Activated CD4-positive, alpha-beta memory T cell treated with anti-CD3 and anti-CD28 coated beads for 36 hours (primary cell): ENCODE results near the gene HSD17B12. TPM values are rescaled to one million over a fixed set of nuclear protein-coding genes. Genes with fewer than 3 reads are reported as not detected.
A peak's percentile ranks its signal among the peaks of the same experiment; 100 is the strongest.

Source experiments
- CTCF ChIA-PET: fragments of 350-600 bp; sonication (Branson Sonifier 250); formaldehyde crosslinking; loops from one replicate; lab custom pipeline; 2021; ENCODE audit warnings: antibody characterized with exemption, inconsistent platforms; lab: Charles Lee
- POLR2A ChIA-PET: fragments of 350-600 bp; sonication (Branson Sonifier 250); formaldehyde crosslinking; loops from one replicate; lab custom pipeline; 2021; ENCODE audit warnings: antibody characterized with exemption; lab: Charles Lee
- DNase-seq: peaks from one replicate; pipeline ENCODE4 v3.0.0-alpha.2; 2020
- H3K27ac Mint-ChIP-seq: one replicate; pipeline ENCODE4 v1.8.0; 2021; ENCODE audit warnings: mixed read lengths
- H3K27me3 Mint-ChIP-seq: one replicate; pipeline ENCODE4 v1.8.0; 2021; ENCODE audit warnings: mixed read lengths
- H3K36me3 Mint-ChIP-seq: one replicate; pipeline ENCODE4 v1.8.0; 2021; ENCODE audit warnings: mixed read lengths
- H3K4me1 Mint-ChIP-seq: one replicate; pipeline ENCODE4 v1.8.0; 2021; ENCODE audit warnings: low read depth, mixed read lengths
- H3K4me3 Mint-ChIP-seq: one replicate; pipeline ENCODE4 v1.8.0; 2021; ENCODE audit warnings: mild to moderate bottlenecking, mixed read lengths
- H3K9me3 Mint-ChIP-seq: one replicate; pipeline ENCODE4 v1.8.0; 2021; ENCODE audit warnings: mixed read lengths
- intact Hi-C: fragments of 100-400 bp; cut with micrococcal nuclease; formaldehyde crosslinking; loops from one replicate; pipeline ENCODE4 v1.15.1; 2023
- total RNA-seq, 2 experiments: library from RNA; stranded (reverse); gene quantifications; one replicate each; pipeline ENCODE4 v1.2.3, GENCODE V29; 2021

Gene HSD17B12
- total RNA-seq, 2 experiments from 2014 or later = 32.8 to 35.3 TPM

- intact Hi-C loops = no loop called here
- CTCF ChIA-PET = interaction anchor here (0.7 to 4.3 kb wide), 3 partner anchors 29 to 69 kb away, joined by 3 to 105 read pairs (median 3); no protein-coding TSS in a partner anchor
Observed at GRCh38 chr11:43823316-43823715, 142.8 kb downstream of the HSD17B12 start.

GRCh38 chr11:43823851-43824250, 143.3 kb downstream of the HSD17B12 start:
- Mint-ChIP-seq H3K36me3 (peaks cover 23% of the 10 kb centered on the region), H3K4me1 (no peaks in the 10 kb centered on the region), H3K27ac (no peak overlapping the region), H3K9me3 (no peaks in the 10 kb centered on the region), H3K27me3 (no peaks in the 10 kb centered on the region), H3K4me3 (no peak overlapping the region)
- POLR2A ChIA-PET = no interaction called here
- no peak for DNase-seq
- intact Hi-C loops = no loop called here
- CTCF ChIA-PET = interaction anchor here (0.9 to 4.3 kb wide), 2 partner anchors 29 to 70 kb away, joined by 3 to 105 read pairs; no protein-coding TSS in a partner anchor

More at GRCh38 chr11:43823316-43823715, 142.8 kb downstream of the HSD17B12 start:
- Mint-ChIP-seq H3K4me1 (no peaks in the 10 kb centered on the region), H3K4me3 (no peak overlapping the region), H3K27me3 (no peaks in the 10 kb centered on the region), H3K36me3 (peaks cover 23% of the 10 kb centered on the region), H3K27ac (no peak overlapping the region), H3K9me3 (no peaks in the 10 kb centered on the region)
- POLR2A ChIA-PET = no interaction called here
- no peak for DNase-seq

- peaks cover 16% of the 10 kb centered on the region for H3K36me3 Mint-ChIP-seq
- ChIA-PET POLR2A (no interaction called here), CTCF (interaction anchor here (0.6 to 4.3 kb wide), 20 partner anchors 9 to 260 kb away, joined by 3 to 105 read pairs (median 4); no protein-coding TSS in a partner anchor)
- no peak overlapping the region for H3K4me3 Mint-ChIP-seq
- peaks cover 2% of the 10 kb centered on the region for H3K4me1 Mint-ChIP-seq
- intact Hi-C loops = loop anchor here (1.0 kb wide), 1 partner anchor 27 kb away; no protein-coding TSS in a partner anchor
- H3K9me3 Mint-ChIP-seq = no peaks in the 10 kb centered on the region
- no peak for DNase-seq
- H3K27ac Mint-ChIP-seq = no peak overlapping the region
- H3K27me3 Mint-ChIP-seq = no peaks in the 10 kb centered on the region
Observed at GRCh38 chr11:43825217-43825816, 144.8 kb downstream of the HSD17B12 start.

GRCh38 chr11:43830928-43831440, 150.4 kb downstream of the HSD17B12 start:
- Mint-ChIP-seq H3K27ac (peak overlapping the region; percentile 52), H3K36me3 (peaks cover 9% of the 10 kb centered on the region), H3K4me3 (no peak overlapping the region), H3K27me3 (no peaks in the 10 kb centered on the region), H3K9me3 (no peaks in the 10 kb centered on the region), H3K4me1 (peaks cover 18% of the 10 kb centered on the region)
- DNase-seq = peak; percentile 74
- CTCF ChIA-PET = interaction anchor here (0.7 to 5.2 kb wide), 3 partner anchors 11 to 601 kb away, joined by 3 to 33 read pairs (median 3); no protein-coding TSS in a partner anchor
- intact Hi-C loops = loop anchor here (1.0 to 5.0 kb wide), 6 partner anchors 22 to 254 kb away; partner anchors contain the start of genes ALKBH3 and HSD17B12
- POLR2A ChIA-PET = interaction anchor here (0.9 to 1.0 kb wide), 3 partner anchors 38 to 151 kb away, joined by 3 to 6 read pairs (median 6); no protein-coding TSS in a partner anchor

- Mint-ChIP-seq H3K4me1 (peaks cover 18% of the 10 kb centered on the region), H3K27ac (no peak overlapping the region), H3K9me3 (no peaks in the 10 kb centered on the region), H3K27me3 (no peaks in the 10 kb centered on the region), H3K36me3 (peaks cover 11% of the 10 kb centered on the region), H3K4me3 (no peak overlapping the region)
- no peak for DNase-seq
- intact Hi-C loops = loop anchor here (5.0 kb wide), 2 partner anchors 50 to 255 kb away; partner anchors contain the start of gene ALKBH3
- POLR2A ChIA-PET = interaction anchor here (1.3 kb wide), 1 partner anchor 152 kb away, joined by 5 read pairs; the partner anchor contains the start of gene HSD17B12
- CTCF ChIA-PET = interaction anchor here (5.2 kb wide), 1 partner anchor 19 kb away, joined by 33 read pairs; no protein-coding TSS in a partner anchor
Observed at GRCh38 chr11:43832536-43832935, 152.0 kb downstream of the HSD17B12 start.

GRCh38 chr11:43833657-43834073, 153.1 kb downstream of the HSD17B12 start:
- ChIA-PET CTCF (interaction anchor here (0.7 to 5.2 kb wide), 3 partner anchors 18 to 261 kb away, joined by 3 to 33 read pairs (median 3); no protein-coding TSS in a partner anchor), POLR2A (interaction anchor here (1.3 kb wide), 1 partner anchor 153 kb away, joined by 5 read pairs; the partner anchor contains the start of gene HSD17B12)
- Mint-ChIP-seq H3K4me1 (peaks cover 18% of the 10 kb centered on the region), H3K9me3 (no peaks in the 10 kb centered on the region), H3K36me3 (peaks cover 13% of the 10 kb centered on the region), H3K27me3 (no peaks in the 10 kb centered on the region), H3K4me3 (no peak overlapping the region), H3K27ac (no peak overlapping the region)
- intact Hi-C loops = loop anchor here (5.0 kb wide), 2 partner anchors 49 to 256 kb away; partner anchors contain the start of gene ALKBH3
- no peak for DNase-seq

GRCh38 chr11:43834286-43834685, 153.7 kb downstream of the HSD17B12 start:
- intact Hi-C loops = loop anchor here (5.0 kb wide), 2 partner anchors 48 to 257 kb away; partner anchors contain the start of gene ALKBH3
- ChIA-PET POLR2A (no interaction called here), CTCF (interaction anchor here (0.7 to 1.0 kb wide), 2 partner anchors 56 to 260 kb away, joined by 3 read pairs; no protein-coding TSS in a partner anchor)
- Mint-ChIP-seq H3K36me3 (peaks cover 17% of the 10 kb centered on the region), H3K4me1 (peaks cover 18% of the 10 kb centered on the region), H3K4me3 (no peak overlapping the region), H3K9me3 (no peaks in the 10 kb centered on the region), H3K27ac (no peak overlapping the region), H3K27me3 (no peaks in the 10 kb centered on the region)
- no peak for DNase-seq

GRCh38 chr11:43835104-43835503, 154.6 kb downstream of the HSD17B12 start:
- Mint-ChIP-seq H3K9me3 (no peaks in the 10 kb centered on the region), H3K36me3 (peaks cover 23% of the 10 kb centered on the region)
- POLR2A ChIA-PET = no interaction called here

GRCh38 chr11:43837879-43838278, 157.3 kb downstream of the HSD17B12 start:
- H3K4me1 Mint-ChIP-seq = peaks cover 3% of the 10 kb centered on the region
- CTCF ChIA-PET = interaction anchor here (2.3 to 4.2 kb wide), 2 partner anchors 12 to 13 kb away, joined by 9 to 27 read pairs; no protein-coding TSS in a partner anchor
- peaks cover 23% of the 10 kb centered on the region for H3K36me3 Mint-ChIP-seq
- intact Hi-C loops = no loop called here
- POLR2A ChIA-PET = no interaction called here
- H3K27ac Mint-ChIP-seq = no peak overlapping the region
- H3K4me3 Mint-ChIP-seq = no peak overlapping the region
- H3K27me3 Mint-ChIP-seq = no peaks in the 10 kb centered on the region
- DNase-seq = no peak
- H3K9me3 Mint-ChIP-seq = no peaks in the 10 kb centered on the region

More at GRCh38 chr11:43835104-43835503, 154.6 kb downstream of the HSD17B12 start:
- no peaks in the 10 kb centered on the region for H3K27me3 Mint-ChIP-seq
- CTCF ChIA-PET = interaction anchor here (4.2 kb wide), 1 partner anchor 16 kb away, joined by 27 read pairs; no protein-coding TSS in a partner anchor
- no peak overlapping the region for H3K27ac Mint-ChIP-seq
- DNase-seq = no peak
- peaks cover 18% of the 10 kb centered on the region for H3K4me1 Mint-ChIP-seq
- no peak overlapping the region for H3K4me3 Mint-ChIP-seq
- intact Hi-C loops = no loop called here

- ChIA-PET CTCF (interaction anchor here (1.2 to 1.5 kb wide), 2 partner anchors 10 to 11 kb away, joined by 3 to 5 read pairs; no protein-coding TSS in a partner anchor), POLR2A (no interaction called here)
- Mint-ChIP-seq H3K36me3 (peaks cover 23% of the 10 kb centered on the region), H3K4me1 (no peaks in the 10 kb centered on the region), H3K27me3 (no peaks in the 10 kb centered on the region), H3K4me3 (no peak overlapping the region), H3K9me3 (no peaks in the 10 kb centered on the region), H3K27ac (no peak overlapping the region)
- intact Hi-C loops = no loop called here
- no peak for DNase-seq
Observed at GRCh38 chr11:43842021-43842420, 161.5 kb downstream of the HSD17B12 start.

GRCh38 chr11:43845816-43846215, 165.3 kb downstream of the HSD17B12 start:
- H3K4me1 Mint-ChIP-seq = no peaks in the 10 kb centered on the region
- POLR2A ChIA-PET = no interaction called here
- no peak for DNase-seq
- no peaks in the 10 kb centered on the region for H3K27me3 Mint-ChIP-seq
- no peak overlapping the region for H3K27ac Mint-ChIP-seq
- H3K9me3 Mint-ChIP-seq = no peaks in the 10 kb centered on the region
- CTCF ChIA-PET = interaction anchor here (2.9 kb wide), 1 partner anchor 19 kb away, joined by 12 read pairs; no protein-coding TSS in a partner anchor
- intact Hi-C loops = no loop called here
- H3K36me3 Mint-ChIP-seq = peaks cover 4% of the 10 kb centered on the region
- no peak overlapping the region for H3K4me3 Mint-ChIP-seq
